ENCODE measurements around the gene ANGPTL5.

- TF ChIP-seq CTCF (IDR thresholded peaks at IDR 0.05) (no peak), POLR2A (IDR thresholded peaks at IDR 0.05) (no peak)
These were observed 8.5 kb downstream of the ANGPTL5 start for GRCh38 chr11:101907815-101908214.

Data from tibial nerve (tissue), 3 donors.